Activated naive CD8-positive, alpha-beta T cell treated with anti-CD3 and anti-CD28 coated beads, Interleukin-2, amount 50 U/mL, for 16 hours (primary cell): ENCODE measurements around the gene PAQR5.
"Not testable (repeated sequence)": the region's sequence is repeated elsewhere in the genome, so short reads cannot be mapped to it uniquely, and the experiment has no call there.

ENCODE experiments used
- DNase-seq: peaks from one replicate; pipeline ENCODE4 v3.0.0-alpha.2; 2020; ENCODE audit warnings: low read depth, low spot score

PAQR5 gene

DNA sequence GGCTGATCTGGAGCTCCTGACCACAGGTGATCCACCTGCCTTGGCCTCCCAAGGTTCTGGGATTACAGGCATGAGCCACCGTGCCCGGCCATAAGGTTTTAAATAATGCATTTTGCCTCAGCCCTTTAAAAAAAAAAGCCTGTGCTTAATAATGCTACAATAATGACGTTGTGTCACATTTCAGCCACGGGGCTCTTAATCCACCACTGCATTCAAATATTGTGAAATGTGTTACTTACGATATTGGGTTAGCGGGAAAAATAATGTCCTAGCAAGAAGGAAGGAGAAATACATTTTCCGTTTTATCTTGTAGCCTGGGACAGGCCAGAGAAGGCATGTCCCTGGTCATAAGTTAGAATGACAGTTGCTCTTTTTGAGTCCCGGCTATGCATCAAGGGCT lies 17.6 kb downstream of the PAQR5 start:
- DNase-seq = no peak

DNA sequence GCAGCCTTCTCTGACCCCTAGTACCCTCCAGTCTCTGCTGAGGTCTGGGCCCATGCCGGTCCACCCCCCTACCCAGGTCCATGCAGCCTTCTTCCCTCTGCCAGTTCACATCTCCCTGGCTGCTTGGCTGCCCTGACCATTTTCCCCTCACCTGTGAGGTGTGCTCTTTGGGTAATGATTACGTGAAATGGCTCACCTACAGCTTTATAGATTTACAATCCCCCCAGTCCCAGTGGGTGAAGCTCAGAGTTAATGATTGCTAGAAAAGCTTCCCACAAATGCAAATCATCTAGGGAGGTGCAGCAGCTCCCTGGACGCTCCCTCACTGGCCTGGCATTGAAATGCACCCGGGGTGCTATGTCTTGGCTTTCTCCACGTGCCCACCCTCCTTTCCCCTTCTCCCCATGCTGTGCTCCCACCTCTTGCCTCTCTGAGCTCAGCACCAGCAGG lies 18.7 kb downstream of the PAQR5 start:
- no peak for DNase-seq

DNA sequence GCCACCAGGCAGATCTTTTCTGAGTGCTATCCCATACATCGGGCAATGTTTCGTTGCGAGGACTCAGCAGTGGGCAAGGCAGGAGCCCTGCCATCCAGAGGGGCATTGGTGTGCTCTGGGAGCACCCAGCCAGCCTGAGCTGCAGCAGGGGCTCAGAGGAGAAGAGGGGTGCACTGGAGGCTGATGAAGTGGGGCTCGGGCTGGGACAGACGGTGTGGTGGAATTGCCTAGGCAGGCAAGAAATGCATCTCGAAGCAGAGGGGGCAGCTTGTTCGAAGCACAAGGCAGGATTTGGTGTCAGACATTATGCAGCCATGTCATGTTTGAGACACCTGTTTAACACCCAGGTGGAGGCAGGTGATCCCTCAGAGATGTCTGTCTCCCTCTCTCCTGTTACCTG lies 19.3 kb downstream of the PAQR5 start:
- DNase-seq = no peak

DNA sequence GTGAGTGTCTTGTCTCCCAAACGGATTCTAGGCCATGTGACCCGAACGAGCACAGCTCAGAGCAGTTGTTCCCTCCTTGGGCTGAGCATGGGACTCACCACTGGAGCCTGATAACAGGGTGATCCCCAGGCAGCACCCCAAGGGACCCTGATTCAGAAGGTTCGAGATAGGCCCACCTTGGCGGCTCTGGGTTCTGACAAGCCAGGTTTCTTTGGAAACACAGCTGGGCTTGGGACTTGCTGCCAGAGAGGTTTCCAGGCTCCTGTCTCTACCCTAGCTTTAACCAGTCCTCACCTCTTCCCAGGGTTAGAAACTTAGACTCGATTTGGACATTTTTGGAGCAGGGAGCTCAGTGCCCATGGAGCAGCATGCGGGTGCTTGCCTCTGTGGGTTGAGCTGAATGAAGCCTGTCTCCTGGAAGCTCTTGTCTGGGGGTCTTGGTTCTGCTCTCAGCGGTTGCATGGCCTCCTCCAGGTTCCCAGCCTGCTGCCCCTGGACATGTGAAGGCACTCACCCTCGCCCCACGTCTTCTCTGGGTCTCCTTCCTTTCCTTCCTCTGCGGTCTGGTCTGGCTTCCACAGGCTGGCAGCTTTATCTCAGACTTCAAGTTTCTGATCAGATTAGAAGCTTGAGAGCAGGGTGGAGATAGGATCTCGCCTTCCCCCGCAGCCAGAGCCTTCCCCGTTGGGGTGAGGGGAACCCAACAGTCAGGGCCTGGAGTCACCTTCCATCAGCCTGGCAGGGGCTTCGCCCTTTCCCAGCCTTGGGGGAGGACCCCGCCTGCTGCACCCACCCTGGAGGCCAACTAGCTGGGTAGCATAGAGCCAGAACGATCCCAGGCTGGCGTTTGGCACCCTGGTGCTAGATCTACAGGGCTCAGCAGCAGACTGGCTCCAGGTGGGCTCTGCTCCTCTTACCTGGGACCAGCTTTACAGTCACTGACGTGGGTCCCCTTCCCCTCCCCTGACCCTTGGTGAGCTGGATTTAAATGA lies 21.0 kb downstream of the PAQR5 start:
- no peak for DNase-seq

DNA sequence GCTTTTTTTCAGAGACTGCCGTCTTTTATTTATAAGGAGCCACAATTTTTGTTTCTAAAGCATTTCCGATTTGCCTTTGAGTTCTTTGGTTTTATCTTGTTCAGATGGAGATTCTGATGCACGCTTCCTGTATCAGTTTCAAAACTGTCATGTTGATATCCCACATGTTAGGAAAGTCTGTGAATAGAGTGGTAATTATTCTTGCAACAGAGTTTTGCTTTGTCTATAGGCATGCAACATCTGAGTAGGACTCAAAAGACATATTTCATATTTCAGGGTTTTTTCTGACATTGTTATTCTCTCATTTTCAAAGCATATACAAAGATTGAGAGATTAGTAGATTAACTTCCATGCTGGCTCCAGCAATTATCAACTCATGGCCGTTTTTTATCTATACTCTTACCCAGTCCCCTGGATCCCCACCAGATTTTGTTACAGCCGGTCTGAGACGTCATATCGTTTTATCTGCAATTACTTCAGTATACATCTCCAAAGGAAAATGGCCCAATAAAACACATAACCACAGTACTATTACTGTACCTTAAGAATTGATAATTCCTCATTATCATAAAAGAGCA lies 22.4 kb downstream of the PAQR5 start:
- DNase-seq = no peak

DNA sequence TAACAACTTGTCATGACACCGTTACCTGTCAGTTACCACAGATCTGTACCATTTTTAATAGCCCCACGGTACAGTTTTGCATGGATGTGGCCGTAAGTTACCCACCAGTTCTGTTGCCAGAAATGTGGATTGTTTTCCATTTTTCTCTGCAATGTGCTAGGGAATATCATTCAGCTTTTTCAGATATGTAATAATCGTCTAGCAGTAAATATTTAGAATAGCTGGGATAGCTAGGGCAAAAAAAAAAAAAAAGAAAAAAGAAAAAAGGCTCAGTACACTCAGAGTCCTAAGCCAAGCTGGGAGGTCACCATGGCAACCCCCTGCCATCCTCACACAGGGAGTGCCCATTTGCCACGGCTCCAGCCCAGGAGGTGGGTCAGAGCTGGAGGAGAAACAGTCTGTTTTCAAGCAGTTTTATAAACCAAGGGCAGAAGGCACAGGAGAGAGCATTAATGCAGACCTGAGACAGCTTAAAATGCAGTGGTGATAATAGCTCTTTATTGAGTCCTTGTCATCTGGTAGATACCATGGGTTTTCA lies 25.2 kb downstream of the PAQR5 start:
- no peak for DNase-seq

DNA sequence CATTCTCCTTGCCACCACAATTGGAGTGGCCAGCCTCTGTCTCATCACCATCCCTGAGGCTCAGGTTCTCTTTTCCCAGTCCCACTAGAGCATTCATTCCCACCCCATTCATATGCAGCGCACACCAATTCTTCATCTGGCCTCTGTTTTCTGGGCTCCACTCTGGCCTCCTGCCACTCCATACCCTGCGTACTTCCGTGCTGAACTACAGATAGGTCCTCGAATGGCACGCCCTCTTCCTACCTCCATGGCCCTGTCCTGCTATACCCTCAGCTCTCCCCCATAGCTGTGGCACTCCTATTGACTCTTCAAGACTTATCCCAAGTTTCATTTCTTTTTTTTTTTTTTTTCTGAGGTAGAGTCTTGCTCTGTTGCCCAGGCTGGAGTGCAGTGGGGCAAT lies 25.9 kb downstream of the PAQR5 start:
- DNase-seq = no peak

DNA sequence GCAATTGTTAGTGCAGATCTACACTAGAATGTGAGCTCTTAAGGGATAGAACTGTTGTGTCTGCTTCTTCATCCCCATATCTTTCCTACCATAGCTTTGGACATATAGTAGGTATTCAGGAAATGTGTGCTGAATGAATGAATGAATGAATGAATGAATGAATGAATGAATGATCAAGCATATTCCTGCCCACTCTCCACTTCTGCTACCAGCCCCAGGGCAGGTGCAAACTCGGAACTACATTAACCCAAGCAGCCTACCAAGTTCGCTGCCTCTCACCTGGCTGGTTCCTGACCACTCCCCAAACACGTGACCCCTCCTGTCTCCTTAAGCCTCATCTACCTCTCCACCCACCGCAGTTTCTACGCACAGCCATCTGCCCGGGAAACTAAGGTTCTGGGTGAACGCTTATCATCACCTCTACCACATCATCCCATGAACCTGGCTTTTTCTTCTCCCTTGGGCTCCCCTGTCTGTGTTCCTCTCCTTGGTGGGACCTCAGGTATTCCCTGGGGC lies 26.8 kb downstream of the PAQR5 start:
- DNase-seq = no peak

DNA sequence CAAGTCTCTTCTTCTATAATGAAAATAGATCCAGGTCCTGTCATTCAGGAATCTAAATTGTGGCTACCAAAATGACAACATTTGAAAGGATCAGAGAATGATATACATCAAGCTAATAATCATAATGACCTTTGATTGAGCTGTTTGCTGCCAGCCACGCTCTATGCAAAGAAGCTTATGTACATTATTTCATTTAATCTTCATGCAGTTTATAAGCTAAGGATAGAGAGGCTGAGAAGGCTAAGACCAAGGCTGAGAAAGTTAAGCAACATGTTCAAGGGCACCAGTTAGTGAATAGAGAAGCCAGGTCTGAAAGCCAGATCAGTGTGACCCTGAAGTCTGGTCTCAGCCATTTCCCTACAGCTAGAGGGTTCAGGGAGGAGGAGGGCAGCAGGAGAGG lies 29.4 kb downstream of the PAQR5 start:
- no peak for DNase-seq

DNA sequence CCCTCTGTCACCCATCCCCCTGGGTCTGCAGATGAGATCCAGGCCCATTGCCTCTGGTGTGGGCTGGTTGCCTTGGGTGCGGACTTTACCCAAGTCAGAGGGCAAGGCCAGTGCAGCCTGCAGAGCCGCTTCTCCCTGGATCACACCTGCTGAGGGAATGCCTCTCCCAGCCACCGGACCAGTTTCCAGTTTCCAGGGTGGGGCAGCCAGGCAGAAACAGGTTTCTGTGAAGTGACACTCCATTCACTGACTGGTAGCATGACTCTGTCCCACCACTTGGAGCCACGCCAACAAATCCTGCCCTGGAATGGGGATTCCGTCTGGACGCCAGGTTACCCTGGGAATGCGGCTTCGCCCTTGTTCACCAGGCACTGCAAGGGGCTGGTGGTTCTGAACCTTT lies 30.0 kb downstream of the PAQR5 start:
- no peak for DNase-seq

DNA sequence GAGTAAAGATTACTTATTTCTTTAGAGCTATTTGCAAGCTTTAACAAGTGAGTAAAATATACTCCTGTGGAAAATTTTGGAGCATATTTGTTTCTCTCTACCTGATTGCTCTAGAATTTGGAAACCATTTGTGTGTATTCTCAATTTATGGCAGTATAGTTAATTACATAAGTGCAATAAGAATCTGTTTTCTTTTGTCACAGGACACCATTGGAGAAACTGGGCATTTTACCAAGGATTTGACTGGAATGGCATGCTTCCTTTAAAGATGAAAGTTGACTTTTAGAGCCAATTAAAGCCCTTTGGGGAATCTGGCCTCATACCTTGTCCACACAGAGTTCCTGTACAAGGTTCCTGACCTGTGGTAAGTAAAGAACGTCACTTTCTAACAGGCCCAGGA lies 38.4 kb downstream of the PAQR5 start:
- no peak for DNase-seq

DNA sequence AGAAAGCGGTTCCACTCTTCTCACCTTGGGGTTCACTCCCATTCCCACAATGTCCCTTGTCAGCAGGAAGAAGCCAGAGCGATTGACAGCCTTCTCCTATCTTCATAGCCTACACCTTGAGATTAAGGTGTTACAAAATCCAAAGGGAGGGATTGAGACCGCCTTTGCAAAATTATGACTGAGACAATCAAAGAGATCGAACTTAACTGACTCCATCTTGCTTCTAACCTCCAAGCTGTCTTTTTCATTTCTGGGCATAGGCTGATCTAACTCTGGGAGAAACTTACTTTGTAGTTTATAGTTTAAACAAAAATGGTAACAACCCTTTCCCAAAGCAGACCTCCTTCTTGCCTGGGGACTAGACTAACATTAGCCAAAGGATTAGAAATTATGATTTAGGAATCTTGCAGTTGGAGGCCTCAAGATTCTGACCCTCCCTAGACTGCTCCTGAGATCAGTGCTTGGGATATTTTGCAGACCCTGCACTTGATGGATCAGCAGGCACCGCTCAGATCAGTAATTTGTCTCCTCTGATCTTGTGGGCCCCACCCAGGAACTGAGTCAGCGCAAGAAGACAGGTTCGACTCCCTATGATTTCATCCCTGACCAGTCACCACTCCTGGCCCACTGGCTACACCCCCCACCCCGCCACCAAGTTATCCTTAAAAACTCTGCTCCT lies 40.0 kb downstream of the PAQR5 start:
- no peak for DNase-seq

DNA sequence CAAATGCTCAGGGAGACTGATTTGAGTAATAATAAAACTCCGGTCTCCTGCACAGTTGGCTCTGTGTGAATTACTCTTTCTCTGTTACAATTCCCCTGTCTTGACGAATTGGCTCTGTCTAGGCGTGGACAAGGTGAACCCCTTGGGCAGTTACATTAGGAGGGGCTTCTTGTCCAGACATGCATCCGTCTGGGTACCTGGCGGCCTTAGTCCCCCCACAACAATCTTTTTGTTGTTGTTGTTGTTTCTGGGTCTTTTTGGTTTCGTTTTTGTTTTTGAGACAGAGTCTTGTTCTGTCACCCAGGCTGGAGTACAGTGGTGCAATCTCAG lies 40.5 kb downstream of the PAQR5 start:
- DNase-seq = not testable (repeated sequence)

DNA sequence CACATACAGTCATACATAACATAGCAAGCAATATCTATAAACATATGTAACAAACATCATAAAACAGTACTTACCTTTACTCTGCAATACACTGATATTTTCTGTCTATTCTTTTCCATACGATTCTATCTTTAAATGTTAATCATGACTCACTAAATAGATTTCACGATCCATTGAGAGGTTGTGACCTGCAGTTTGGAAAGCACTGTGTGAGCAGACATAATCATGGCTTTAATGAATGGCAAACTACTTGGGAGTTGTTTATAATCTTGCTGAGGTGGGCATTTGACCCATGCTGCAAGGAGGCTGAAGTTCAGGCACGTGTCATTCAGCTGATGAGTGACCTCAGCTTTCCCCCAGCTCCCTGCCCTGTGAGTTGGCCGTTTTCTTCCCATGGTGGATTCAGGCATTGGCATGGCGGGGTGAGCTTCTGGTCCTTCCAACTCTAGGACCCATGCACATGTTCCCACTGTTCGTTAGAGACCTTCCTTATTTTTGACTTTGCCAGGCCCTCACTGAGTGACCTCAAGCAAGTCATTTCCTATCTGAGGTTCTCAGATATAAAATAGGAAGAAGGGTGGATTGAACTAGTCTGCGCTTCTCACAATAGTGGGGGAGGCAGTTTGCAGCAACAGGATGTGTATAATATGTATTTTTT lies 41.7 kb downstream of the PAQR5 start:
- no peak for DNase-seq

DNA sequence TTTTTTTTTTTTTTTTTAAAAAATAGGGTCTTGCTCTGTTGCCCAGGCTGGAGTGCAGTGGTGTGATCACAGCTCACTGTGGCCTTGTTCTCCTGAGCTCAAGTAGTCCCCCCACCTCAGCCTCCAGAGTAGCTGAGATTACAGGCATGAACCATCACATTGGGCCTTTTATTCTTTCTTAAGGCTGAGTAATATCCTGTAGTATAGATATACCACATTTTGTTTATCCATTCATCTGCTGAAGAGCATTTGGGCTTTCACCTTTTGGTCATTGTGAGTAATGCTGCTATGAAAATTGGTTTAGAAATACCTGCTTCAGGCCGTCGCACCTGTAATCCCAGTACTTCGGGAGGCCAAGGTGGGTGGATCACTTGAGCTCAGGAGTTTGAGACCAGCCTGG lies 42.6 kb downstream of the PAQR5 start:
- no peak for DNase-seq

DNA sequence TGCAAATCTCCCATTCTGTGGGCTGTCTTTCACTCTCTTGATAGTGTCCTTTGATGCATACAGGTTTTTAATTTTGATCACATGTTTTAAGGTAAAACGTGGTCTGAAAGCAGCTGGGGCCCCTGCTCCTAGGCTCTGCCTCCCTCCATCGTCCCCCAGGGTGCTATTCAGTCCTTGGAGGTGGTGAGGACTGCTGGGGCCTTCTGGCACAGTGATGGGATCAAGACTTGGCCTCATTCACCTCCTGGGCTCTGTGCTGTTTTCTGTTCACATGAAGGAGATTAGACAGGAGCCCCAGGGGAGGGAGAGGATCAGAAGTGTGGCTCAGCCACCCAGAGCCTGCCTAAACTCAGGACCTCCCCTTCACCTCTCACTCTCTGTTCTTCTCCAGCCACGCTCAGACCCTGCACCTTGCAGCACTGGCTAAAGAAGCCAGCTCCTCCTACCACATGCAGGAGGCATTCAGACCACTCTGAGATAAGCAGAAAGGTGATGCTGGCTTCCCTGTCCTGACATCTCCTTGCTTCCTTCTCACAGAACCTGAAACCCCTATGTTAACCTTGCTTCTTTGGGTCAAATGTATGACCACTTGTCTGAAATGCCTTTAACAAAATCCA lies 43.9 kb downstream of the PAQR5 start:
- DNase-seq = no peak

DNA sequence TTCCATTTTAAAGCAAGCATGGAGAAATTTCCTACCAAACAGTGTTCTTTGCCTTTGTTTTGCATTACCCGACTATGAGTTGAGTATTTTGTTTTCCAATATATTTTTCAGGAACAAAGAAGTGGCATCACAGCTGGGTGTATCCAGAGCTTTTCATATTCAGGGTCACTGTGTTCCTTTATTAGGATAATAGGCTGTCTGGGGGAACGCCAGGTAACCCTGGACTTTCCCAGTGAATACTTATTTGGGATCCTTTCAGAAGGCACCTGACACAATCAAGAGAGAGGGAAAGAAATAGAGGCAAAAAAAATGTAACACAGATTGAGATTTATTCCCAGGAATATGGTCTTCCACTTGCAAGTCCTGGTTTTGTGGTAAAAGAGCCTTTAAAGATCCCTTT lies 44.4 kb downstream of the PAQR5 start:
- no peak for DNase-seq

DNA sequence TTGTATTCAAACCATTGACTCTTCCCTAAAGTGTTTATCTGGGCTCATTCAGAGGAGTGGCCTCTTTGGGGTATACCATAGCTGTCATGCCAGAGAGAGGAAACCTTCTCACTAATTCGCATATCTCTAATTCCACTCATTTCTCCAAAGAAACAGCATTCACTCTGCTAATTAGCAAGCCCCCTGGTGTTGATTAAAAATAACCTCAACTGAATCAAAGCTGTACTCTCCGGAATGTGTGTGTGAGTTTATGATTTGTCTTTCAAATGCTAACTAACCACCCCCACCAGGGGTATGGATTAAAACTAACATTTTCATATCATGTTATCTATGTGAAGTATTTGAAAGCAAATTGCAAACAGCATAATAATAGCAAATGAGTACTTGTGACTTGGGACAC lies 45.5 kb downstream of the PAQR5 start:
- no peak for DNase-seq

DNA sequence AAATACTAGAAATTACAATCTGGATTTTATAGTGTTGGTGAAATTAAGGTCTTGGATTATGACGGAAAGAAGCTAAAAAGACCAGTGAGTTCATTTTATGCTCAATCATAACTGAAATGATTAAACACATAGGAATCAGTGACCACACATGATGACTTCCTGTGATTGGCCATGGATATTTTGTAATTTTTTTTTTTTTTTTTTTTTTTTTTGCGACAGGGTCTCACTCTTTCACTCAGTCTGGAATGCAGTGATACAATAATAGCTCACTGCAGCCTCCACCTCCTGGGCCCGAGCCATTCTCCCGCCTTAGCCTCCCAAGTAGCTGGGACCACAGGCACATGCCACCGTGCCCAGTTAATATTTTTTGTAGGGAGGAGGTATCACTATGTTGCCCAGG lies 47.4 kb downstream of the PAQR5 start:
- DNase-seq = no peak

DNA sequence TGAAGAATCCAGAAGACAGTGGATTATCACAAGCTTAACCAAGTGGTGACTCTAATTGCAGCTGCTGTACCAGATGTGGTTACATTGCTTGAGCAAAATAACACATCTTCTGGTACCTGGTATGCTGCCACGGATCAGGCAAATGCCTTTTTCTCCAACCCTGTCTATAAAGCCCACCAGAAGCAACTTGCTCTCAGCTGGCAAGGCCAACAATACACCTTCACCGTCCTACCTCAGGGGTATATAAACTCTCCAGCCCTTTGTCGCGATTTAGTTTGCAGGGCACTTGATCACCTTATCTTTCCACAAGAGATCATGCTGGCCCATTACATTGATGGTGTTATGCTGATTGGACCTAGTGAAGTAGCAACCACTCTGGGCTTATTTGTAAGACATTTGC lies 52.6 kb downstream of the PAQR5 start:
- DNase-seq = no peak

DNA sequence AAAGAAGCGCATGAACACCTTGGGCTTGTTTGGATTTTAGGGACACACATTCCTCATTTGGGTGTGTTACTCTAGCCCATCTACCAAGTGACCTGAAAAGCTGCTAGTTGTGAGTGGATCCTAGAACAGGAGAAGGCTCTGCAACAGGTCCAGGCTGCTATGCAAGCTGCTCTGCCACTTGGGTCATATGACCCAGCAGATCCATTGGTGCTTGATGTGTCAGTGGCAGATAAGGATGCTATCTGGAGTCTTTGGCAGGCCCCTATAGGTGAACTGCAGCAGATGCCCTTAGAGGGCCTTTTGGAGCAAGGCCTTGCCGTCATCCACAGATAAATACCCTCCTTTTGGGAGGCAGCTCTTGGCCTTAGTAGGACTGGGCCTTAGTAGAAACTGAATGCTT lies 53.2 kb downstream of the PAQR5 start:
- DNase-seq = no peak
